SKM-1 (cell line): ENCODE measurements around the gene NPHP3.

Source experiments
- DNase-seq: peaks from one replicate; lab custom pipeline; 2025; ENCODE audit not compliant: unreplicated experiment; lab: John Stamatoyannopoulos, UW

The NPHP3 gene

DNA sequence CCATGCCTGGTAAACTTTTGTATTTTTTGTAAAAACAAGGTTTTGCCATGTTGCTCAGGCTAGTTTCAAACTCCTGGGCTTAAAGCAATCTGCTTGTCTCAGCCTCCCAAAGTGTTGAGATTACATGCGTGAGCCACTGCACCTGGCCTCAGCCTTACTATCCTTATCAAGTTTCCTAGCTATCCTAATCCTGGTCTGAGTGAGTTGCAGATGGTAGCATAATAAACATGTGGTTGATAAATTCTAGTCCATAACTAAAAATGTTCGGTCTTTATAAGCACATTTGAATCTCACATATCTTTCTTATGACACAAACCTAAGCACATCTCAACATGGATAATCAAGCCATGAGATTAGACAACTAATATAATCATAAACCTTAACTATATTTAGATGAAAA lies 18.5 kb downstream of the NPHP3 start:
- DNase-seq = no peak

DNA sequence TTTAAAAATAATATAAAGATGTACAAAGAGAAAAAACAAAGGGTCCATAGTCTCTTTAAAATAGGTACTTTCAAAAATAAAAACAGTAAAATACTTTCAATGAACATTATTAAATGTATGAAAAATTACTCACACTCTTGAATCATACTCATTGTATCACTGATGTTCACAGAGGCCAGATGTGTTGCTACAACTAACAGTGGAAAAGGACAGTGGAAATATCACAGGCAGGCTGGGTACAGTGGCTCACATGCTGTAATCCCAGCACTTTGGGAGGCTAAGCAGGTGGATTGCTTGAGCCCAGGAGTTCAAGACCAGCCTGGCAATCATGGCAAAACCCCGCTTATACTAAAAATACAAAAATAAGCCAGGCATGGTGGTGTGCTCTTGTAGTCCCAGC lies 26.8 kb downstream of the NPHP3 start:
- DNase-seq = no peak

DNA sequence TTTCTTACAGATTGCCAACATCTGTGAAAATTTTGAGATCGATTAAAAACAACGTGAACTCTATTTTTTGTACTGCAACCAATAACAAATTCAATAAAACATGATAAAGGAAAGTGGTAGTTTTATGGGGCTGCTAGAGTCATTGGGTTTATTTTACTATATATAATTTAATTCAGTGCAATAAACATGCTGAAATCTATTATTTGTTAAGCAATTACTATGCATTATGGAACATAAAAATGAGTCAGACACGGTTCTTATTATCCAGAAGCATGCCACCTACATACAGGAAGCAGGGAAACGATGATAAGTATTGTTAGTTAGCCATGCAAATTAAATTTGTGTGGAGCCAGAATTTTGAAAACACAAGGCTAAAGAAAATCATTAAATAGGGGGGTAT lies 27.2 kb downstream of the NPHP3 start:
- no peak for DNase-seq

DNA sequence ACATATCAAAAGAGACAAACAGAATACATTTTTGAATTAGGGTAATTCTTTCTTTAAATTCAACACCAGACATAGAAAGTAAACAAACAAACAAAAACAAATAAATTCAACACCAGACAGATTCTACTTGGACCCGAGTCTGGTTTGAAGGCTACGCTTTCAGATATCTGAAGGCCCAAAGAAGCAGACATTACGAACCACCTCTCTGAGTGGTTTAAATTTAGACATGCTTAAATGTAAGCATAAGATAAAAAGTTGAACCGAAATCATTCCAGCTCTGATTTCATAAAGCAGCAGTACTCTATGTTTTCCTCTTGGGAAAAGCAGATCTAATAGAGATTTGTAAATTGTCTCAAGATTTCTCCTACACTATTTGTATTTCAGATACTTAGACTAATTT lies 32.2 kb downstream of the NPHP3 start:
- no peak for DNase-seq

DNA sequence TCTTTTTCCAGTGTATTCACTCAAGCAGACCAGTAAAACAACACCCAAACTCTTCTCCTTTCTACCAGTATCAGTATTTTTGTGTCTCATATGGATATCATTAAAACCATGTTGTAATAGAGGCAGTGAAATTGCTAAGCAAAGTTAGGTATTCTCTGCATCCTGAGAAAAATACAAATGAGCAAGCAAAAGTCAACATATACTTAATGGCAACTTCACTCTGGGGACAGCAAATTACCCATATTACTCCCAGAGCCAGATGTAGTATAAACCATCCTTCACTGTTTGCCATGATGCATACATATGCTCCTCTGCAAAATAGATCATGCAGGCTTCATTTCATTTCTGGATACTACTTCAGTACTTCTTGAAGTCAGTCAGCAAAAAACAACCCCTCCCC lies 40.0 kb downstream of the NPHP3 start:
- no peak for DNase-seq

DNA sequence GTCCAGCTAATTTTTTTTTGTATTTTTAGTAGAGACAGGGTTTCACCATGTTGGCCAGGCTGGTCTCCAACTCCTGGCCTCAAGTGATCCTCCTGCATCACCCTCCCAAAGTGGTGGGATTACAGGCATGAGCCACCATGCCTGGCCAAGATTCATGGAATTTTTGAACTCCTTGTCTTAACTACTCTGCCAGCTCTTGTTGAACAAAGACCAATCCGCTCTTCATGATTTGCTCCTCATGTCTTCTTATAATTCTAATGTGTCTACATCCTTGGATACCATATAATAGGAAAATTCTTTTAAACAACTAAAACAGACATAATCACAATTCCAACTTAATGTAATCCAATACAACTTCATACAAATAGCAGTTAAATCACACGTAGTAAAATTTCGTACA lies 40.8 kb downstream of the NPHP3 start:
- DNase-seq = no peak

DNA sequence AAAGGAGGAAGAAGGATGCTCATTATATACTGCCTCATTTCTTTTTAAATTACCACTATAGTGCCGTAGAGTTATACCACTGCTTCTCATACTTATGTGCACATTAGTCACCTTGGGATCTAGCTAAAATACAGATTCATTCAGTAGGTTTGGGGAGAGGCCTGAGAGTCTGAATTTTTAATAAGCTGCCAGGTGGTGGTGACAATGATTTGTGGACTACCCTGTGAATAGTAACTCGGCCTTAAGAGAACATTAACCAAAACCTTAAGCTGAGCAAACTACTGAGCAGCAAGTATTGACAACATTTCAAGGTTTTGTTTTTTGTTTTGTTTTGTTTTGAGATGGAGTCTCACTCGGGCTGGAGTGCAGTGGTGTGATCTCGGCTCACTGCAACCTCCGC lies 42.3 kb downstream of the NPHP3 start:
- DNase-seq = no peak

DNA sequence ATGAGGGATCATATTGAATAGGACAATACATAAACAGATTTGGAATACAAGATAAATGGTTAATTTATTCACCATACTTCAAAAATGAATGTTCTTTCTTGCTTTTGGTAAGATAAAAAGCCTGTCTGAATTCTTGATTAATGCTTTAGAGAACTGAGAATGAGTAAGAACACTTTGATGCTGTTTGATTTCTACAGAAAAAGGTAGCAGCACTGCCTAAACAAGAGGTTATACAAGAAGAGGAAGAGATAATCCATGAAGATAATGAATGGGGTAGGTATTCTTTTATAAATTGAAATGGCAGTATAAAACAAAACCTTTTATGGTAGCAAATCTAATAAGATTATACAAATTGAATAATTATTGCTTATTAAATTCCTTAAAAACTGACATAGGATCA lies 46.8 kb downstream of the NPHP3 start:
- DNase-seq = no peak

DNA sequence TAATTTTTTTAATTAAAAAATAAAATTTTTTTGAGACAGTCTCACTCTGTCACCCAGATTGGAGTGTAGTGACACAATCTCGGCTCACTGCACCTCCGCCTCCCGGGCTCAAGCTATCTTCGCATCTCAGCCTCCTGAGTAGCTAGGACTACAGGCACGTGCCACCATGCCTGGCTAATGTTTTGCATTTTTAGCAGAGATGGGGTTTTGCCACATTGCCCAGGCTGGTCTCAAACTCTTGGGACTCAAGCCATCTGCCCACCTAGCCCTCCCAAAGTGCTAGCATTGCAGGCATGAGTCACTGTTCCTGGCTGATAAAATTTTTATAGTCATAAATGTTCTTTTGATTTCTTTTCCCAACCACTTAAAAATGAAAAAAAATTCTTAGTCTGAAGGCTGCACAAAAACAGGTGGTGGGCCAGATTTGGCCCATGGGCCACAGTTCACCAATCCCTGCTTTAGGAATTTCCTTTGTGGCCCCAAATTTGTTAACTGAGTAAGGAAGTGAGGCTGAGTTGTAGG lies 52.9 kb downstream of the NPHP3 start:
- no peak for DNase-seq

DNA sequence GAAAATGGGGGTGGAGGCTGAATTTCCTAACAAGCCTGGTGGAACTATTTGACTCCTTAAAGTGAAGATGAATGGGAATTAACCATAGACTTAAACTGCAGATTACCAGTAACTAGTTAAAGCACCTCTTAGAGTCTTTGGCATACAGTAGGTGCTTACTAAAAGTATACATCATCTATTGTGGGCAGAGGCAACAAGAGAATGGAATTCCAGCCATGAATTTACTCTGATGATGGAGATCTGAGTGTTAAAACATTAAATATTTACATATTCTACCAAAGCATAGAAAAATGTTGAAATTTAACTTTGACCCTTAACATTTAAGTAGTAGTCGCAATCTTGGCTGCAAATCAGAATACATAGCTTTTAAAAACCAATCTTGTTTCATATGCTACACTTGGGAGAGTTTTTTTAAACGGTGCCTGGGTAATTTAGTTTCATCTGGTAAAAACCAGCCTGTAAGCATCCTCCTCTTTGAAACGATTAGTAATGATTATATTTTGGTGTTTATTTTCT lies 56.9 kb downstream of the NPHP3 start:
- no peak for DNase-seq

DNA sequence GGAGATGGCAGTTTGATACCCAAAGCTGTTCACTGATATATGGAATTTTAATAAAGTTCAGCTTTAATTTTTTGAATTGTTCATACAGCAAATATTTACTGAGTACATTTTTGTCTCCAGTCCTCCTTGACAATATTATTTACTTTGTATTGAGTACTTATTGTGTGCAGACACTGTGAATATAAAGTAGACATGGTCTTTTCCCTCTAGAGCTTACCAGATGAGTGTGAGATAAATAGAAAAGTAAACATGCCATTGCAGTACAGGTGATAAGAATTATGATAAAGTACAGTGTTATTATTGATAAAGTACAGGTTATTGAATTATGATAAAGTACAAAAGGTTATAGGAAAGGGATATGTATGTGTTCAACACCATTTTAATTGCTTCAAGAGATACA lies 60.0 kb downstream of the NPHP3 start:
- no peak for DNase-seq

DNA sequence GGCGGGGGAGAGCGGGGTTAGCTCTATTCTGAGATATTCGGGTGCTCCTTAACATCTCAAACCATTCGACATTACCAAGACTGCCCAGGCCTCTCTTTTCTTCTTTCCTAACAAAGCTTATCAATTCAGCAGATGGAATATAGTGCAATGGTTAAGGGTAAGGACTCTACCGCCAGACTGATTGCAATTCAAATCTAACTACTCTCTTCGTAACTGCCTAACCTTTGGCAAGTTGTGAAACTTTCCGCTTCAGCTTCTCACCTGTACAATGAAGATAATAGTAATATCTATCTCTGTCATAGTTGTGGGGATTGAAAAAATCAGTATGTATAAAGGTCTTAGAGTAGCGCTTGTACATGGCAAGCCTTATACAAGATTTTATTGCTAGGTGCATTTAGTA lies 61.1 kb downstream of the NPHP3 start:
- DNase-seq = no peak

DNA sequence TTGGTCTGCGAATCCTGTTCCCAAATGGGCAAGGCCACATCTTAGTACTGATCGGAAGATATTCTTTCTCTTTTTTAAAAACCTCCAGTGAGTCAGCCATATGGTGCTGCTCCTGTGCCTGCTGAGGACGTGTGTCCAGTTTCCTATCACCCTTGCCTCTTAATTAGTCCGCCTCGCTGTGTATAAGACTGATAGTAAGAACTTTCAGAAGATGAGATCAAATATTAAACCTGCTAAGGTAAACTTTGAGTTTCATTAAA lies 61.5 kb downstream of the NPHP3 start:
- no peak for DNase-seq

DNA sequence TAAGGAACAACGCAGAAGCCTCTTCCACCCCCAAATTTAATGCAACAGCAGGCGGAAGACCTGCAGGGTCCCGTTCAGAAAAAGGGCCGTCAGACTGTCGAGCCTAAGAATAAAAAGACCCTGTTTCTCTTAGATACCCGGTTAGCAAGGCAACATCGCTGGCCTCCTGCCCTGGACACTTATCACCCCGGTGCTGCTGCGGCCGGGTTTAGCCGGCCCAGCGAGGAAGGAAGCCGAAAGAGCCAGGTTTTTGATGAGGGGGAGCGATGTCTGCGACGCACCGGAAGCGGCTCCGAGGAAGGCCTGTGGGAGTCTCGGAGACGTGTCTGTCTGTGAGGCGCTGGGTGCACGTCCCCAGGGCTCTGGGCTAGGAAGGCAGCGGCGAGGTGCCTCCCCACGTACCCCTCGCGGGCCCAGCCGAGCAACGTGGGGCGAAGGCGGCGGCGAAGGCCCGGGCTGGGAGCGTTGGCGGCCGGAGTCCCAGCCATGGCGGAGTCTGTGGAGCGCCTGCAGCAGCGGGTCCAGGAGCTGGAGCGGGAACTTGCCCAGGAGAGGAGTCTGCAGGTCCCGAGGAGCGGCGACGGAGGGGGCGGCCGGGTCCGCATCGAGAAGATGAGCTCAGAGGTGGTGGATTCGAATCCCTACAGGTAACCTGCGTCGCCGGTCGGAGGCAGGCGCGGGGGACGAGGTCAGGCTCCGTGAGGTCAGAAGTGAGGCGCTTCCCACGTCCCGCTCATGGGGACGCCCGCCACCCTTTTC lies 62.0 kb downstream of the NPHP3 start, which contains the start of gene UBA5:
Gene UBA5 (plus strand): TSS at position 278 of the 759 bp plus-strand sequence. CDS start 209 bp downstream, at position 487.
- DNase-seq = no peak

DNA sequence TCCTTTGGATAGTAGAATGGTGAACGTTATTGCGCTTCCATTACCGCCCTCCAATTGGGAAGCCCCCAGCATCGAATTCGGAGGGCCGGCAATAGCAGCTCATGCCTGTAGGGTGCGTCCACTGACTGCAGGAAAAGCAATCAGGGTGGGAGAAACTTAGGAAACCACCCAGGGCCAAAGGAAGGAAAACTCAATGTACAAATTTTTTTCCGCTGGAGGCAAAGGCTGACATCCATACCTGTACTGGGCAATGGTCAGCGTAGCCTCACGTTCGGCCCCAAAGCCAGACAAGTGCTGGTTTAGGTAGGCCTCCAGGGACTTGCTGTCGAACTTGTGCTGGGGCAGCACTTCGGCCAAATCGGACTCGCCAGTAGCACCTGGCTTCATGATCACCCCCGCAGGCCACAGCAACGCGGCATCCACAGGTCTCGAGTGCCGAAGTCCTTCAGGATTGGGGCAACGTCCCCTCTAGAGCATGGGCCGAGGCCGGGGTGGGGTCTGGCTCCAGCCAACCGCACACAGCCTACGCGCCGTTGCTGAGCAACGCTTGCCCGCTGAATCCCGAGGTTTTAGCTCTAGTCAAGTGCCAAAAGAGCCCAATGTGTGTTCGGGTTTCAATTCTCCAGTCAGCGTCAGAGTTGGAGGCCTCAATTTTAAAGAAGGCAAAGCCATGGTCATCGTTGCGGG lies 62.7 kb downstream of the NPHP3 start, which contains the start of gene ACAD11:
Gene ACAD11 (minus strand): TSS at position 445 of the 687 bp plus-strand sequence. CDS start 58 bp downstream, at position 387.
- no peak for DNase-seq

DNA sequence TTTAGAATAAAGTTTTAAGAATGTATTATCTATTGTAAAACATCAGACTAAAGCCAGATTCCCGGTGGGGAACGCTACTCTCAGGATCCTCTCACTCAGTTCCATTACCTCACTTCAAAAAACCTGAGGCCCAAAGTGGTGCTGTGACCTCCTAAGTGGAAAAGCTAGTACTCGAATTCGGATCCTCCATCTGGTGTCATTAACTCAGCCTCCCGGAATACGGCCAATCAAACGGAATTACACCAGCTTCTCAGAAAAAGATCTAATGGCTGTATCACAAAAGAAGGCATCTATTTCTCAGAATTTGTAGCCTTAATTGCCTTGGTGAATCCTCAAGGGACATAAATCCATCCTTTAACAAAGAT lies 63.2 kb downstream of the NPHP3 start:
- DNase-seq = no peak

DNA sequence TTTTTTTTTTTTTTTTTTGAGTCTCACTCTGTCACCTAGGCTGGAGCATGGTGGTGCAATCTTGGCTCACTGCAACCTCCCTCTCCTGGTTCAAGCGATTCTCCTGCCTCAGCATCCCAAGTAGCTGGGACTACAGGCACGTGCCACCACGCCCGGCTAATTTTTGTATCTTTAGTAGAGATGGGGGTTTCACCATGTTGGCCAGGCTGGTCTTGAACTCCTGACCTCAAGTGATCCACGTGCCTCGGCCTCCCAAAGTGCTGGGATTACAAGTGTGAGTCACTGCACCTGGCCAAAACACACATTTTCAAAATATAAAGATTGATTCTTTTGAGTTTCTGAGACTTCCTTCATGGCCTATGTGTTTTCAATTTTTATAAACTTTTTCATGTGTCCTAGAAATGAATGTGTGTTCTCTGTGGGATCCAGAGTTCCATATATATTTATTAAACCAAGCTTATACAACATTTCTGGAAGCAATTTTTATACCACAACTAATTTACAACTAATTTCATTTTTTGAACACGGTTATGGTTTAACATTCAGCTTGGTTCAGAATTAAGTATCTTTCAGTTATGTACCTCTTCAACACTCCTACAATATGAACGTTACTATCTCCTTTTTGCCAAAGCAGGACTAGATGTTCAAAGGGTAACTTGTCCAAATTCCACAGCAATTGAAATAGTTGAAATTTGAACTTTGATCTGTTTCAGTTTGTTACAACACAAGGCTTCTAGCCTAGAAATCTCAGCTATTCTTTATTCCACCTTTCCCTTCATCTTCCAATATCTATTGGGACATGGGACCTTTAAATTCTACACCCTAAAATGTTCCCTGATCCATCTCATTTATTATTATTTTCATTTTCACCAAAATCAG lies 64.1 kb downstream of the NPHP3 start:
- no peak for DNase-seq

DNA sequence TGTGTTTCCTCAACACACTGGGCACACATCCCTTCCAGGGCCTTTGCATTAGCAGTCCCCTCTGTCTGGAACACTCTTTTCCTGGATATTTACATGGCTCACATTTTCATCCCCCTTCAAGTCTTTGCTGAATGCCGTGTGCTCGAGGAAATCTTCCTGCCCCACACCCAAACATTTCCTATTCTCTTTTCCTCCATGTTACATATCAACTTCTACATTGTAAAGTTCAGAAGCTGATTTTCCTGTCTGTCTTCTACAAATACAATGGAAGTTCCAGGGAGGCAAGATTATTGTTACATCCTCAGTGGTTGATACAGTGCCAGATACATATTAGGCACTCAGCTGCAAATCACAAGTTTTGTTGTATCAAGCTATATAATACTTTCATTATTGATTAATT lies 66.7 kb downstream of the NPHP3 start:
- no peak for DNase-seq

DNA sequence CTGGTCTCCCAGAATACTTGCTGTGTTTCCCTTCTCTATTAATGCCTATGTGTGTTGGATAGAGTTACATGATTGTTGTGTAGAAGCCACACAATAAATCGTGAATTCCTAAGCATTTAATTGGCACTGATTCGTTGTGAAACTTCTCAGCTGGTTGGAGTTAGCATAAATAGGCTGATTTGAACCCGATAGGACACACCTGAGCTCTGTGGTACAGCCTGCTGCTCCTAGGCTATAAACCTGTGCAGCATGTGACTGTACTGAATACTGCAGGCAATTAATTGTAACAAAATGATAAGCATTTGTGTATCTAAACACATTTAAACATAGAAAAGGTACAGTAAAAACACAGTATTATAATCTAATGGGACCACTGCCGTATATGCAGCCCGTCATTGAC lies 67.5 kb downstream of the NPHP3 start:
- DNase-seq = no peak

DNA sequence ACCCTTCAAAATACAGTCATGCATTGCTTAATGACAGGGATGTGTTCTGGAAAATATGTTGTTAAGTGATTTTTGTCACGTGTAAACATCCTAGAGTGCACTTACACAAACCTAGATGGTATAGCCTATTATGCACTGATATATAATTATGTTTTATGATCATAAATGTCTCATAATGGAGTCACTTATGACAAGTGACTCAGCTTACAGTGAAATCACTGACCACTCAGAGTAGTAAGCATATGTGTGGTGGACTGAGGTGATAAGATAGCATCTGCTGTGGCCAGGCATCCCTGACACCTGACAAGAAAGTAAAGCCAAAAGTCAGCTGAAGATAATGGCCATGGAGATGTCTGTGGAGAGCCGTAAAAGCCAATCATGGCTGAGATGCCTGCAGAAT lies 68.0 kb downstream of the NPHP3 start:
- DNase-seq = no peak

DNA sequence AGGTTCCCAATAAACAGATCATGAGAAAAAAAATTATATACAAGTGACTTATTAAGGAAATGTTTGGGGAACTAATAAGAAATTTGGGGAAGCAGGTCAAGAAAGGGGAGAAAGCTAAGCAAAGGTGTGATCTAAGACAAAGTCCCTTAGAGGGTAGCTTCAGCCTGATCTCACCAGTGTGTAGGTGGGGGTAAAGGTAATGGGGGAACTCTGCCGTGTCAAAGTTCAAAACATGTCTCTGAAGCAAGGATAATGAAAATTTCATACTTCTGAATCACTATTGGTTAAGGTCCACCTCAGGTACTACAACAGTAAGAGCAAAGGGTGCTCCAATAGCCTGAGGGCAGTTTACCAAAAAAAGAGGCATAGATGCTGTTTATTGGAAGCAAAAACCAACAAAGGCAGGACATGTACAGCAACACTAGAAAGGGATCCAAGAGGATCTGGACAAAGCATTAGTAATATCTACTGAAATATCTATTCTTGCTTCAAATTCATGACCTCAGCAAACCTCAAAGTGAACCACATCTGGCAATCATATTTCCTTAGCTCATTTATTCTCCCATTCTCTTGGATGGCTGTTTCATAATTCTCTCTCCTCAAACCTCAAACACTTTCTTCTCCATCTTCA lies 69.5 kb downstream of the NPHP3 start:
- DNase-seq = no peak
